NCI-H345 treated with DMSO at 0.1 percent for 48 hours (cell line): ENCODE results near the gene MZF1.

Experiments used
- DNase-seq: peaks from one replicate; lab custom pipeline; 2025; ENCODE audit not compliant: unreplicated experiment; lab: John Stamatoyannopoulos, UW

Gene MZF1

GRCh38 chr19:58570770-58571574 is 2.2 kb downstream of the MZF1 start:
- DNase-seq, result no peak

DNA sequence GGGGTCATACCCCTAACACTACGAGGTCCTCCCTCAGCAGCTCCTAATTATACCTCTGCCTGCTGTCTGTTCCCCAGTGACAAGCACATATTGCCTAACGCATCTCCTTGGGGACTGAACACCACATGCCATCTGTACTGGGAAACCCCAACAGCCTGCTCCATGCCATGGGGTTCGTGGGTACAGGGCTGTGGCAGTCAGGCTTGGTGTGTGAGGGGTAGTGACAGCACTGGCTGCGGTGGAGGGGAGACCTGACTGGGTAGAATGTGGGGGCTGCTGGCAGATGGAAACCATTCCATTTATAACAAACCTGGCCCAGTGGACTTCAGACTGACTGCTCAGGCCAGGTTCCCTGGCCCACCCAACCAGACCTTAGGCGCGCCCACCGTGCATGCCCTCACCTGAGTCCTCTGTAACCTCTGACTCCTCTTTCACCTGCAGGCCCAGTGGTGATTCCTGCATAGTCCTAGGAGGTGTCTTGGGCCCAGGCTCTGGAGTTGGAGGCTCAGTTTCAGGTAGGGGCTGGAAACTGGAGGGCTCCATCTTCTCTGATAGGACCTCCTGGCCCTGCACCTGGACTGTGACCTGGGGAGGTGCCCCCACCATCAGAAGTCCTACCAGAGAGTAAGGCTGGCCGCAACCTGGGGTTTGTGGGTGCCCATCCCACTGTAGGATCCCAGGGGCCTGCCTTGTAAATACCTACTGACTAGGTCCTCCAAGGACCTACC is 3.0 kb downstream of the MZF1 start:
- no peak for DNase-seq

- no peak for DNase-seq
These were observed 3.8 kb downstream of the MZF1 start for GRCh38 chr19:58569191-58569942.

- DNase-seq, result no peak
These were observed 4.5 kb downstream of the MZF1 start for GRCh38 chr19:58568453-58569130.

- DNase-seq, result no peak
These were observed 6.1 kb downstream of the MZF1 start for GRCh38 chr19:58566989-58567388.

GRCh38 chr19:58563823-58564222 is 9.3 kb downstream of the MZF1 start:
- no peak for DNase-seq

DNA sequence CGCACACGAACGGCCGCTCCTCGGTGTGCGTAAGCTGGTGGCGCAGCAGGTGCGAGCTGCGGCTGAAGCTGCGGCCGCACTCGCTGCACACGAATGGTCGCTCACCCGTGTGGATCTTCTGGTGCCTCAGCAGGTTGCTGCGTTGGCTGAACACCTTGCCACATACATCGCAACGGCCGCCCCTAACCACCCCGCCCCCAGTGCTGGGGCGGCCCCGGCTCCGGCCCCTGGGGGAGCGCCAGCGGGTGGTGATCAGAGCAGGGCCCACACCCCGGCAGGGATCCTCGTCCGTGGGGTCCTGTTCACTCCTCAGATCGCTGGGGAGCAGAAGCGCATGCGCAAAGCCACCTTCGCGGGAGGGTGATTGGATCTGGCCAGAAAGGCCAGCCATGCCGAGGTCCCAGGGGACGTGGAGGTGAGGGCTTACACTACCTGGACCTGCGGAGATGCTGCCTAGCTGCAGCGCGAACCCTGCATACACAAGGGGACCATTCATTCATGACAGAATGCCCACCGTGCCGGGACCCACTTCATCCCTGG is 10.0 kb downstream of the MZF1 start:
- DNase-seq, result no peak

- DNase-seq, result no peak
These were observed 10.8 kb downstream of the MZF1 start for GRCh38 chr19:58562122-58563033.

GRCh38 chr19:58561373-58562121 is 11.6 kb downstream of the MZF1 start:
- no peak for DNase-seq

DNA sequence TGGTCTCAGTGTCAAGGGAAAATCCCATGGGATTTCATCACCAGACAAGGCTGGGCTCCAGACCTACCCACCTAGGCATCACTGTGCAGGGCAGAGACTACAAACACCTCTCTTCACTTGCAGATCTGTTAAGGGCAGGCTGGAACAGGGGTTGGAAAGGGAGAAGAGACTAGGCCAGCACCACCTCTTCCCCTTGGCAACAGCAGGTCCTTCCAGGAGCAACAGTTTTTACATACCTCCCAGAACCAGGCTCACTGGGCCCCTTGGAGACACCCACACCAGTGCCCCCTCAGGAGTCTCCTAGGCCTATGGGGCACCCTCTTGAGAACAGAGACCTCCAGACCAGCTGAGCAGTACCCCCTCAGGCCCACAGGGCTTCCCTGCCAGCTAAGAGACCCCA is 12.2 kb downstream of the MZF1 start:
- DNase-seq, result no peak

GRCh38 chr19:58560007-58560887 is 12.9 kb downstream of the MZF1 start:
- DNase-seq, result no peak

DNA sequence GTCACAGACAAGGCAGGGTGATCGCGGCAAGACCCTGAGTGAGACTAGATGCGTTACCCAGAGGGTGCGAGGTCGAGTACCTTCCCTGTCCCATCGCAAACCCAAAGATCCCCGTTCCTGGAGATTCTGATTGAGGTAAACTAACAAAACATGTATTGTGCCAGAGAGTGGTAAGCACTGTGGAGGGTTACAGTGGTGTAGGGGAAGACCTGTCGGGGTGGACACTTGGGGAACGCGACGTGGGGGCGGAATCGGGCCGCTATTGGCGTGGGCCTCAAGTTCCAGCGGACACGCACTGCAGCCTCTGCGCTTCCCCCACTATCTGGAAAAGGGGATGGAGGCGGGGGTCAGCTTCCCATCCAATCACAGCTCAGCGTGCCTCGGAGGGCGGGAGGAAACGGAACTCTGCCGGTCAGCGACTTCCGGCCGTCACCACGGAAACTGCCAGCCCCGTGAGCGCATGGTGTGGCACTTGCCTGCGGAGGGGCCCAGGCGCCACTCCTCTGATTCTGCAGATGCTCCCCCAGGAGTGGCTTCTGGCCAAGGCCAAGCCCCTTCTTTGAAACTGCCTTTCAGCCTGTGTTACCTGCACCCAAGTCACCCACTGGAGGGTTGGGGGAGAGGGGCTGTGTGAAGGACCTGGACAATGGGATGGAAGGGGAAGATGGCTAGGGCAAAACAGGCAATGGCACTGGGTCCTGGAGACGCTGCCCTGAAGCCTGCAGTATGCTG is 13.7 kb downstream of the MZF1 start:
- DNase-seq, result no peak

- DNase-seq, result no peak
These were observed 14.4 kb downstream of the MZF1 start for GRCh38 chr19:58558623-58559274.

DNA sequence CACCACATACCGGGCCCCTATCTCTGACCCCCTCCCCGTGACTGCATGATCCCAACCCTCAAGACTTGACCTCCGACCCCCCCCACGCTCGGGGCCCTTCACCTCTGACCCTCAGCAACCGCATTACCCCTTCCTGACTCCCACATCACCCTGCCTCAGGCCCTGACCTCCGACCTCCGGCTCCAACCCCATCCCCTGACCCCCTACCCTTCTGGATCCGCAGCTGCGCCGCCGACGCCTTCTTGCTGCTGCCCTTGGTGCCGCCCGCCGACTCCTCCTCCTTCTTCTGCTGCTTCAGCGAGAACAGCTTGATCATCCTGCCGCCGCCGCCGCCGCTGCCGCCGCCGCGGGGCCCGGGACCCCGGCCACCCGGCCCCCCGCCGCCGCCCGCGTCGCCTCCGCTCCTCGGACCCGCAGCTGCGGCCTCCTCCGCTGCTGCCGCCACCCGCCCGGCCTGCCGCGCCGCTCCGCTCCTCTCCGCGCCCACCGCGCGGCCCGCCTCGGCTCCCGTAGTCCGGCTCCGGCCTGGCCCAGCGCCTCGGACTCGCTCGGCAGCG is 15.0 kb downstream of the MZF1 start, which contains the start of gene UBE2M:
Gene UBE2M, minus strand, starts transcription at position 546 of the 557 bp plus-strand sequence. Its CDS starts 230 bp downstream, at position 316.
- no peak for DNase-seq

GRCh38 chr19:58557221-58558065 is 15.7 kb downstream of the MZF1 start:
- DNase-seq, result no peak
